Skeletal muscle satellite cell (primary cell): ENCODE results near the gene ARIH1.
"Not testable (repeated sequence)": the region's sequence is repeated elsewhere in the genome, so short reads cannot be mapped to it uniquely, and the experiment has no call there.

Experiments used
- H3K27me3 ChIP-seq: 2 replicates; pipeline ENCODE4 v1.7.0; 2013; ENCODE audit warnings: low read length; ENCODE audit not compliant: control insufficient read depth, insufficient read depth
- H3K36me3 ChIP-seq: 2 replicates; pipeline ENCODE4 v1.7.0; 2013; ENCODE audit warnings: mild to moderate bottlenecking, control low read depth, low read length; ENCODE audit not compliant: insufficient read depth
- H3K4me1 ChIP-seq: 2 replicates; pipeline ENCODE4 v1.7.0; 2013; ENCODE audit warnings: low read length; ENCODE audit not compliant: control insufficient read depth, insufficient read depth
- H3K4me2 ChIP-seq: 2 replicates; pipeline ENCODE4 v1.7.0; 2013; ENCODE audit warnings: mild to moderate bottlenecking, low read length
- H3K4me3 ChIP-seq: 2 replicates; pipeline ENCODE4 v1.7.0; 2013; ENCODE audit warnings: low read length
- H3K9ac ChIP-seq: 2 replicates; pipeline ENCODE4 v1.7.0; 2013; ENCODE audit warnings: mild to moderate bottlenecking, low read depth, low read length, moderate library complexity
- H3K9me3 ChIP-seq: replicated peaks from 2 replicates; pipeline ENCODE4 v1.7.0; 2013; ENCODE audit warnings: mild to moderate bottlenecking, control low read depth, low read length

ARIH1 gene

DNA sequence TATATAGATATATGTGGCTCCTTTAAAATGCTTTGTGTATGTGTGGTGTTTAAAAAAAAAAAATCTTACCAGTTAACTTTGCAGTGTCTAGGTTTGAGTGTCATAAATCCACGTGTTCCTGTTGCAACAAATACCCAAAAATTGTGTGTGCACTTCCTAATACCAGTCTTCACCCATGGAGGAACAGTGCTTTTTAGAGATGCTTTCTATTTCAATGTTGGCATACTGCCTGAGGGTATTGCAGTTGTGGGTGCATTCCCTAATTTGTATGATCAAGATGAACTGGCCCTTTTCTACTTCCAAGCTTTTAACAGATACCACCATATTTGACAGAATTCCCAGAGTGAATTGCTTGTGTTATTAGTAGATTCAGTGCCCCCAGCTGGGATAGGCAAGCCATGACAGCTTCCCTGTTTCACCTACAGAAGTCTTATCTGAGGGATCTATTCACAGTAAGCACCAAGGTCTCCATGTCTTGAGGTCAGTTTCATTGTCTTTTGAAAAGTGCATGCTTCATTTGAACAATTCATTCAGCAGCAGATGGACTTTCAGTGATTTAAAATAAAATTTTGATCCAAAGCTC is 111.4 kb downstream of the ARIH1 start:
- H3K4me1 ChIP-seq = no peaks in the 10 kb centered on the region
- H3K4me3 ChIP-seq = no peak overlapping the region
- no peak overlapping the region for H3K4me2 ChIP-seq
- H3K36me3 ChIP-seq = peaks cover 55% of the 10 kb centered on the region
- H3K27me3 ChIP-seq = no peaks in the 10 kb centered on the region
- no peaks in the 10 kb centered on the region for H3K9me3 ChIP-seq
- no peak overlapping the region for H3K9ac ChIP-seq

DNA sequence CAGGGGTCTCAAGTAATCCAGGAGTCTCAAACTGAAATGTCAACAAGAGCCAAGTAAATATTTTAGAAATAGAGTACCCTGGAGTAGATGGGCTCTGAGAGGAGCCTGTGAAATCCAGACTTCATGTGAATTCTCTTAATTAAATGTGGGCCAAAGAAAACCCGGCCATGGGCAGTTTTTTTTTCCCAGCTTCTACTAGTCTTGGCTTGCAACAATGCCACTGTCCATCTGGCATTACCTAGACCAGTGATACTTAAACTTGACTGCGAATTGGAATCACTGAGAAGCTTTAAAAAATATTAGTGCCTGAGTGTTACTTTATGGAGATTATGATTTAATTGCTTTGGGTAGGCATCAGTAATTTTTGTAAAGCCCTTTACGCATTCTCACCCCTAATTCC is 114.0 kb downstream of the ARIH1 start:
- H3K9ac ChIP-seq = no peak overlapping the region
- H3K9me3 ChIP-seq = no peaks in the 10 kb centered on the region
- H3K4me2 ChIP-seq = no peak overlapping the region
- peaks cover 32% of the 10 kb centered on the region for H3K36me3 ChIP-seq
- H3K4me1 ChIP-seq = no peaks in the 10 kb centered on the region
- H3K27me3 ChIP-seq = no peaks in the 10 kb centered on the region
- H3K4me3 ChIP-seq = no peak overlapping the region

DNA sequence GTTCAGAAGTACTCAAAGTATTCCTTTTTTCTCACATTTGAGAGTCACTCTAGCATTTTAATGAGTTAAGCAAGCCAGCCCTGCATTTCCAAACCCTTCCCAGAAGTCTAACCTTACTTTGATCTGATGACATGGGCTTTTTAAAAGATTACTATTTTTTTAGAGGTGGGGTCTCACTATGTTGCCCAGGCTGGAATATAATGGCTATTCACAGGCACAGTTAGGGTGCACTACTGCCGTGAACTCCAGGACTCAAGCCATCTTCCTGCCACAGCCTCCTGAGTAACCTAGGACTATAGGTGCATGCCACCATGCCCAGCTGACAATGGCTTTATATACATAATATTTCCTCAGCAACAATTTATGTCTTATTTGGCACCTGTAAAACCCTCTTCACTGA is 116.3 kb downstream of the ARIH1 start:
- H3K27me3 ChIP-seq = no peaks in the 10 kb centered on the region
- no peaks in the 10 kb centered on the region for H3K4me1 ChIP-seq
- no peak overlapping the region for H3K4me3 ChIP-seq
- peaks cover 15% of the 10 kb centered on the region for H3K36me3 ChIP-seq
- no peak overlapping the region for H3K9ac ChIP-seq
- no peak overlapping the region for H3K4me2 ChIP-seq
- no peaks in the 10 kb centered on the region for H3K9me3 ChIP-seq

DNA sequence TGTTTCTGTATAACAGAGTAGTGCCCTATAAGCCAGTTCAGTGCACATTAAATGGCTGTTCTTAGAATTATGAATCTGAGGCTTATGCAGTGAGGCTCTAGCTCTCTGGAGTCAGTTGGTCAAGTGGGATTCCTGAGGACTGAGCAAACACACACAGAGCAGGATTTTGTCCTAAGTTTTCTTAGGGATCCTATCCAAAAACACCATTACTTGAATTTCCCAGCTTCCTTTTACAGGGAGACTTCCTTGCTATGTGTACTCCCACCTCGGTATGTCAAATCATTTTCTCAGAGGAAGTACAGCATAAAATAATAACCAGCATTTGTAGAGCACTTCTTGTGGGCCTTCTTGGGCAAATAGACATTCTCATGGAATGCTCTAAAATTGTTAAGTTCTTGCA is 117.2 kb downstream of the ARIH1 start:
- Histone ChIP-seq H3K9ac (no peak overlapping the region), H3K4me2 (no peak overlapping the region), H3K36me3 (peaks cover 7% of the 10 kb centered on the region), H3K27me3 (no peaks in the 10 kb centered on the region), H3K9me3 (no peaks in the 10 kb centered on the region), H3K4me3 (no peak overlapping the region), H3K4me1 (no peaks in the 10 kb centered on the region)

DNA sequence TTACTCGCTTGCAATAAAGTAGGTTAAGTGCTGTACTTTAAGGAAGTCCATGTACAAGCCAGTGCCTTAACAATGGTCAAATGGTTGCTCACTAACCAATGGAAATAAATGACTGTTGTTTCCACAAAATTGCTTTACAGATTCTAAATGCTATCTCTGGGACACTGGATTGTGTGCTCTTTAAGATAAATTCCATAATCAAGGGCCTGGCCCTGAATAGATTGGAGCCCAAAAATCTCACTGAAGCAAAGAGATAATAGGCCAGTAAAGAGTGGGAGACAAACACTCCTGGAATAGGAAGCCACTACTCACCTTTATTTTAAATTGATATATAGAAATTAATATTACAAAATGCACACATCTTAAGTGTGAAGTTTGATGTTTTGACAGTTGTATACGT is 118.0 kb downstream of the ARIH1 start:
- H3K27me3 ChIP-seq = no peaks in the 10 kb centered on the region
- no peaks in the 10 kb centered on the region for H3K4me1 ChIP-seq
- H3K4me3 ChIP-seq = no peak overlapping the region
- H3K36me3 ChIP-seq = peaks cover 3% of the 10 kb centered on the region
- H3K9ac ChIP-seq = no peak overlapping the region
- H3K4me2 ChIP-seq = no peak overlapping the region
- H3K9me3 ChIP-seq = no peaks in the 10 kb centered on the region

DNA sequence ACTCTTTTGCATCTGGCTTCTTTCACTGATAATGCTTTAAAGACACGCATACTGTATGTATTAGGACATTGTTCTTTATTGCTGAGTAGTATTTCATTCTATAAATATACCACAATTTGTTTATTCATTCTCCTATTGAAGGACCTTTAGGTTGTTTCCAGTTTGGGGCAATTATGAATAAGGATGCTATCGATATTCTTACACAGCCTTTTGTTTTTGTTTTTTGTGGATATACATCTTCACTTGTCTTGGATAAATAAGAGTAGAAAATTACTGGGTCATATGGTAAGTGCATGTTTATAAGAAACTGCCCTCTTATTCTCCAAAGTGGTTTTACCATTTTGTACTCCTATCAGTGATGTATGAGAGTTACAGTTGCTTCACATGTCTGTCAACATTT is 118.5 kb downstream of the ARIH1 start:
- no peaks in the 10 kb centered on the region for H3K27me3 ChIP-seq

DNA sequence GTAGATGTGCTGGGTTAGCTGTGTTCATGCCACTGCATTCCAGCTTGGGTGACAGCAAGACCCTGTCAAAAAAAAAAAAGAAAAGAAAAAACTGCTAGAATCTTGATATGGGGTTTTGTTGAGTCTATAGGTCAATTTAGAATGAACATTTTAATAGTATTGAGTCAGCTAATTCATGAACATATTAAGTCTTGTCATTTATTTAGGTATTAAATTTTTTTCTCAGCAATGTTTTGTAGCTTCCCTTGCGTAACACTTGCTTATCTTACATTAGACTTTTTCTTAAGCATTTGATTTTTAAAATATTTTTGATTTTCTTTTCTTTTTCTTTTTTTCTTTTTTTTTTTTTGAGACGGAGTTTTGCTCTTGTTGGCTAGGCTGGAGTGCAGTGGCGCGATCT is 119.7 kb downstream of the ARIH1 start:
- Histone ChIP-seq H3K27me3 (no peaks in the 10 kb centered on the region), H3K9me3 (no peaks in the 10 kb centered on the region), H3K4me3 (no peak overlapping the region), H3K36me3 (no peaks in the 10 kb centered on the region), H3K4me1 (no peaks in the 10 kb centered on the region), H3K9ac (no peak overlapping the region), H3K4me2 (no peak overlapping the region)

More for the DNA sequence above, 118.5 kb downstream of the ARIH1 start:
- Histone ChIP-seq H3K9me3 (no peaks in the 10 kb centered on the region), H3K4me3 (no peak overlapping the region), H3K36me3 (no peaks in the 10 kb centered on the region), H3K9ac (no peak overlapping the region), H3K4me1 (no peaks in the 10 kb centered on the region), H3K4me2 (no peak overlapping the region)

DNA sequence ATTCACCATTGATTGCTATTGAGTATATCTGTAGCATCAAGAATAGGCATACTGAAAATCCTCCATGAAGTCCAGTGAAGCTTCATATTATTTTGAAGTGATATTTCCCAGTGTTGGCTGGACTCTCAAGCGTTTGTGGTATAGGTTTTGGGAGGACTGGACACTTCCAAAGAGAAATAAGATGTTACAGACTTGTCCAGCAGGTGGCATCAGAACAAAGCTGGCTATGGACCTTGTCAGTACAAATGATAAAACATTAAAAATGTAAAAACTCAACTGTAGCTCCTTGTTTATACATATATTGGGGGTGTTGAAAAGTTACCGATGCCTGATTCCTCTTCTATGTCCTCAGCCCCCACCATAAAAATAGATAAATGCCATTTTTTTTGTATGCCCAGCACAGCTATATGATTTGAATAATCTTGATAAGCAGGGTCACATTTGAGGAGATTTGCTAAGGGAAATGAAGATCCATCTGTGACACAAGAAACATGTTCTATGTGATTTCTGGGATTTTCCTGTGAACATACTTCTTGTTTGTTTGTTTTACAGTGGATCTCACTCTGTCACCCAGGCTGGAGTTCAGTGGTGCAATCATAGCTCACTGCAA is 125.8 kb downstream of the ARIH1 start:
- H3K4me2 ChIP-seq = no peak overlapping the region
- no peaks in the 10 kb centered on the region for H3K27me3 ChIP-seq
- no peak overlapping the region for H3K4me3 ChIP-seq
- H3K4me1 ChIP-seq = no peaks in the 10 kb centered on the region
- no peaks in the 10 kb centered on the region for H3K9me3 ChIP-seq
- H3K36me3 ChIP-seq = no peaks in the 10 kb centered on the region
- no peak overlapping the region for H3K9ac ChIP-seq

DNA sequence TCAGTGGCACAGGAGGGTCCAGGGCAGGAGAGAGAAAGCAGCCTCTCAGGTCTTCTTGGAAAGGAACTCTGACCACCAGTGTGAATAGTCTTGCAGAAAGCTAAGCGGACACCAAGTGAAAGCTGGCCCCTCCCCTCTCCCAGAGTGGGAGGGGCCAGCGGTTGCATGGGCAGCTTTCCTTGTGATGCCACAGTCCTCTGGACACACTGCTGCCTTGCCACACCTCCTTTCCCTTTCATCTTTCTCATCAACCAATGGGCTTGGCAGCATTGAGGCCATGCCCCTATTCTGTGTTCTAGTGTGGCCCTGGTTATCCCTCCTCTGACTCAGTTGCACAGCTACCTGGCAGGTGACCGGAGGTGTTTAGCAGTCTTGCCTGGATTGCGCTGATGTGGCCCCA is 130.7 kb downstream of the ARIH1 start:
- Histone ChIP-seq H3K9me3 (no peaks in the 10 kb centered on the region), H3K4me3 (no peak overlapping the region)

DNA sequence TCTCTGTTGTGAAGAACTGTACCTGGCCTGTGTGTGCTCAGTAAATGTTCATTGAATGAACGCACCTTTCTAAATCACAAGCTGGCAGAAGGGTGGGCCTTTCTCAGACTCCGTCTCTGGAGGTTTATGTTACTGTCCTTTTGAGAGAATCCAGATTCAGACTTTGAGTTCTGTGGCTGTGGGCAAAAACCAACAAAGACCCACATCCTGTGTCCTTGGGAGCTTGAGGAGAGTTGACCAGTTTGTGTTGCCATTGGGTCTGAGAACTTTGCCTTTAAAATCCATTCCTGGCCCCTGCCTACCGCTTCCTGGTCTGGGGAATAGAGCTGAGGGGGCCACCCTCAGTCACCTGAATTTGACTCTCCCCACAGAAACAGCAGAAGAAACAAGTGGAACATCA is 134.0 kb downstream of the ARIH1 start:
- H3K9ac ChIP-seq, H3K27me3 ChIP-seq, H3K4me3 ChIP-seq, H3K4me1 ChIP-seq, H3K4me2 ChIP-seq, H3K36me3 ChIP-seq, H3K9me3 ChIP-seq: not testable (repeated sequence)

More for the DNA sequence above, 130.7 kb downstream of the ARIH1 start:
- Histone ChIP-seq H3K4me1 (no peaks in the 10 kb centered on the region), H3K27me3 (no peaks in the 10 kb centered on the region), H3K9ac (no peak overlapping the region), H3K4me2 (no peak overlapping the region), H3K36me3 (no peaks in the 10 kb centered on the region)

DNA sequence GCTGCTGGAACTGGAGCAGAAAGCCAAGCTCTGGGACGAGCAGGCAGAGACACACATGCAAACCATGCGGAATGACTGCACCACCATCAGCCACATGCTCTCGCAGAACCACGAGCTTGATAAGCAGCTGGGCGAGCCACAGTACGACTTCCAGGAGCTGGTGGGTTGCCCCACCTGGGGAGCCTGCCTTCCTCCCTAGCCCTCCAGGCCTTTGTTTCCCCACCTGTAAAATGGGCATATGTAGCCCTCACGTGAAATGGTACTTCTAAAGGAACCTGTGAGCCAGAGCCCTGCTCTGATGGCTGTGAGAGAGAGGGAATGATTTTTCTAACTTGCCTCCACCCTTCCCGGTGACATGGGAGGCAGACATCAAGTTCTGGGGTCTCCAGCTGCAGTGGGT is 135.7 kb downstream of the ARIH1 start:
- Histone ChIP-seq H3K9ac (no peak overlapping the region), H3K4me3 (no peak overlapping the region), H3K36me3 (no peaks in the 10 kb centered on the region), H3K9me3 (no peaks in the 10 kb centered on the region), H3K4me1 (no peaks in the 10 kb centered on the region), H3K27me3 (no peaks in the 10 kb centered on the region), H3K4me2 (no peak overlapping the region)

DNA sequence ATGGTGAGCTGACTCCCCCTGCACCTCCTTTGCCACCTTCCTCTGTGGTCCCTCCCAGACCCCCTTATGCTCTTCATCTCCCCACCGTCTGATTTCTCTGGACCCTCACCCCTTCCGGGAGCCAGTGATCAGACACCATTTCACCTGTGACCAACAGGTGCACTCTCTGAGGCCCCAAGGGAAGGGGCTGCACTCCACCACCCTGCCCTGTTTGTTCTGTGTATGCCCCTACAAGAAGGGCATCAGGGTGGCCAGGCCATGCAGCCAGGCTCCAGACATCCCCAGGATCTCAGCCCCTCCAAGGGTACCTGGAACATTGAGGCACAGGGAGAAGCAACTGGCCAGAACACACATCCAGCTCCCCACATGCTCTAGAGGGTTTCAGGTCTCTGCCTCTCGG is 138.2 kb downstream of the ARIH1 start:
- H3K9me3 ChIP-seq, H3K9ac ChIP-seq, H3K4me3 ChIP-seq, H3K36me3 ChIP-seq, H3K27me3 ChIP-seq, H3K4me1 ChIP-seq, H3K4me2 ChIP-seq: not testable (repeated sequence)
